GM12878 (cell line): ENCODE data around the gene RPP40. TPM values are rescaled to one million over a fixed set of nuclear protein-coding genes. Genes with fewer than 3 reads are reported as not detected.

Source experiments
- ATAC-seq: fragments of 200-7000 bp; cut with Tn5 transposase; 3 replicates; pipeline ENCODE4 v1.9.1; 2020; ENCODE audit warnings: mild to moderate bottlenecking, moderate library complexity
- BruUV-seq: library from RNA; stranded (reverse); fragments of 400-500 nt; replicated peaks from 2 replicates; lab custom pipeline; 2021; lab: Mats Ljungman, UMichigan
- CTCF ChIA-PET: fragments of 300-600 bp; sonication (Branson Sonifier 250); formaldehyde crosslinking; extraction: SDS; loops from one replicate; lab custom pipeline; 2021; ENCODE audit warnings: inconsistent platforms; lab: Yijun Ruan, JAX
- POLR2A ChIA-PET: fragments of 350-600 bp; formaldehyde crosslinking; extraction: SDS; loops from one replicate; lab custom pipeline; 2021; ENCODE audit warnings: inconsistent platforms; lab: Charles Lee
- RAD21 ChIA-PET: fragments of 300-600 bp; sonication (Branson Sonifier 250); formaldehyde crosslinking; loops from one replicate; lab custom pipeline; 2023; ENCODE audit warnings: antibody characterized with exemption; ENCODE audit not compliant: unreplicated experiment; lab: Charles Lee
- SMC1A ChIA-PET: fragments of 300-600 bp; sonication (Branson Sonifier 250); formaldehyde crosslinking; loops from one replicate; lab custom pipeline; 2023; ENCODE audit not compliant: unreplicated experiment, uncharacterized antibody; lab: Charles Lee
- DNase-seq: peaks from one replicate; pipeline ENCODE4 v3.0.0-alpha.2; 2011; ENCODE audit warnings: low read depth, low spot score
- FAIRE-seq: peaks from 3 replicates; lab custom pipeline; 2011; peaks lifted over from hg19 to GRCh38; lab: Jason Lieb, UNC
- H2AFZ ChIP-seq: 2 replicates; pipeline ENCODE4 v1.6.0; 2011; ENCODE audit warnings: low read depth, low read length, control low read depth; ENCODE audit not compliant: control insufficient read depth
- H3K27ac ChIP-seq: 2 replicates; pipeline ENCODE4 v1.5.1; 2011; ENCODE audit warnings: control low read depth; ENCODE audit not compliant: control insufficient read depth, insufficient read depth
- H3K27me3 ChIP-seq, 2 experiments: replicated peaks in 1 of 2; 2 replicates each; pipeline versions ENCODE4 v1.6.0 to v1.6.1; 2011; ENCODE audit warnings: low read length in 1 of 2; ENCODE audit not compliant: control insufficient read depth in 2 of 2, insufficient read depth in 2 of 2
- H3K36me3 ChIP-seq, 2 experiments: 2 replicates each; pipeline ENCODE4 v1.5.1; 2011; ENCODE audit warnings: low read length in 1 of 2; ENCODE audit not compliant: control insufficient read depth in 2 of 2, insufficient read depth in 2 of 2
- H3K4me1 ChIP-seq: 2 replicates; pipeline ENCODE4 v1.6.1; 2011; ENCODE audit warnings: mild to moderate bottlenecking, low read length, moderate library complexity, mixed read lengths; ENCODE audit not compliant: control insufficient read depth, insufficient read depth
- H3K4me2 ChIP-seq: 2 replicates; pipeline ENCODE4 v1.6.0; 2011; ENCODE audit warnings: control low read depth; ENCODE audit not compliant: control insufficient read depth, insufficient read depth
- H3K4me3 ChIP-seq: fragments of 200-600 bp; sonication (generic); 2 replicates; pipeline ENCODE4 v1.5.1; 2016
- H3K79me2 ChIP-seq: 2 replicates; pipeline ENCODE4 v1.6.0; 2011; ENCODE audit warnings: low read length; ENCODE audit not compliant: control insufficient read depth, insufficient read depth
- H3K9ac ChIP-seq: 2 replicates; pipeline ENCODE4 v1.8.0; 2011; ENCODE audit warnings: low read length, control low read depth, mixed read lengths; ENCODE audit not compliant: control insufficient read depth, insufficient read depth
- H3K9me3 ChIP-seq: replicated peaks from 3 replicates; pipeline ENCODE4 v1.5.1; 2011; ENCODE audit warnings: mild to moderate bottlenecking, low read length; ENCODE audit not compliant: control insufficient read depth, insufficient read depth
- H4K20me1 ChIP-seq: 2 replicates; pipeline ENCODE4 v1.6.0; 2011; ENCODE audit not compliant: control insufficient read depth, insufficient read depth
- ATF7 ChIP-seq: fragments of 450-650 bp; IDR thresholded peaks from 2 replicates; pipeline ENCODE4 v1.6.1; 2016; ENCODE audit warnings: low read depth, mild to moderate bottlenecking
- BRCA1 ChIP-seq: IDR thresholded peaks from 2 replicates; pipeline ENCODE4 v1.6.1; 2011; ENCODE audit warnings: low read depth, low read length, improper control_type of control experiment
- HSF1 ChIP-seq: fragments of 150-350 bp; IDR thresholded peaks from 2 replicates; pipeline ENCODE4 v1.6.1; 2014; ENCODE audit warnings: mild to moderate bottlenecking, low read depth, low read length
- MEF2B ChIP-seq: fragments of 450-650 bp; IDR thresholded peaks from 2 replicates; pipeline ENCODE4 v1.6.1; 2018; ENCODE audit warnings: mild to moderate bottlenecking, moderate library complexity; ENCODE audit not compliant: partially characterized antibody, poor library complexity, severe bottlenecking
- POLR2A ChIP-seq: IDR thresholded peaks from 2 replicates; pipeline ENCODE4 v1.6.1; 2011; ENCODE audit warnings: low read depth, mild to moderate bottlenecking, low read length
- RFX5 ChIP-seq: IDR thresholded peaks from 2 replicates; pipeline ENCODE4 v1.6.1; 2011; ENCODE audit warnings: low read depth, low read length, improper control_type of control experiment
- SMC3 ChIP-seq: IDR thresholded peaks from 2 replicates; pipeline ENCODE4 v1.6.1; 2011; ENCODE audit warnings: low read length, improper control_type of control experiment, borderline replicate concordance
- SP1 ChIP-seq: IDR thresholded peaks from one replicate; pipeline ENCODE4 v1.6.1; 2011; ENCODE audit warnings: low read depth, low read length
- ZBTB4 ChIP-seq: fragments of 450-650 bp; formaldehyde crosslinking; IDR thresholded peaks from 2 replicates; pipeline ENCODE4 v1.4.0; 2022; ENCODE audit warnings: mild to moderate bottlenecking, moderate library complexity
- ZNF384 ChIP-seq: IDR thresholded peaks from 2 replicates; pipeline ENCODE4 v1.6.1; 2012; ENCODE audit warnings: low read depth, mild to moderate bottlenecking, low read length, improper control_type of control experiment, borderline replicate concordance
- ZNF592 ChIP-seq: fragments of 450-650 bp; IDR thresholded peaks from 2 replicates; pipeline ENCODE4 v1.6.1; 2017; ENCODE audit warnings: mild to moderate bottlenecking, moderate library complexity
- ZNF622 ChIP-seq: fragments of 450-650 bp; IDR thresholded peaks from 2 replicates; pipeline ENCODE4 v1.6.1; 2017; ENCODE audit warnings: mild to moderate bottlenecking, inconsistent platforms
- WGBS: methylation state at CpG from one replicate; pipeline ENCODE4 v1.1.6; 2016; ENCODE audit warnings: low lambda C conversion rate; ENCODE audit not compliant: insufficient replicate concordance, insufficient coverage; ENCODE audit errors: missing lambda C conversion rate; 5-methylcytosine and 5-hydroxymethylcytosine counted together
- in situ Hi-C: fragments of 300-500 bp; cut with MboI; formaldehyde crosslinking; loops from 9 replicates; pipeline ENCODE4 v1.14.3; 2018; ENCODE audit warnings: mixed read lengths
- intact Hi-C: fragments of 100-400 bp; cut with micrococcal nuclease; formaldehyde crosslinking; loops from one replicate; pipeline ENCODE4 v1.14.2; 2022; ENCODE audit not compliant: unreplicated experiment
- polyA plus RNA-seq, 11 experiments: library from polyadenylated mRNA; depleted of rRNA in 4 of 11; unstranded in 6 of 11; stranded (reverse) in 5 of 11; fragments of >200 nt; fragmentation: Nextera tagmentation in 4 of 11; fragmentation: Illumina TruSeq in 1 of 11; extraction: Ambion mirVana in 4 of 11; extraction: Trizol in 1 of 11; gene quantifications; 1 replicate in 1 of 11; 2 replicates in 10 of 11; pipeline versions ENCODE4 v1.2.1 to v1.2.3, GENCODE V29; 2011 to 2016; ENCODE audit warnings: inconsistent platforms in 2 of 11, missing spikeins in 2 of 11, low read depth in 1 of 11
- total RNA-seq, 4 experiments: library from RNA; depleted of rRNA in 3 of 4; stranded (reverse); fragments of >200 nt in 3 of 4; fragmentation: Illumina TruSeq in 1 of 4; extraction: Trizol in 1 of 4; gene quantifications; 2 replicates each; pipeline versions ENCODE4 v1.2.1 to v1.2.3, GENCODE V29; 2013 to 2021
- TF ChIP-seq, protein P1 (sequence below): IDR thresholded peaks from 2 replicates; pipeline ENCODE4 v1.6.1; 2011; ENCODE audit warnings: low read depth, mild to moderate bottlenecking, low read length, moderate library complexity, borderline replicate concordance; ENCODE audit errors: extremely low read depth

Gene RPP40
- total and polyA plus RNA-seq, 10 of the 15 experiments (the other 5 are each of a cell fraction or from before 2014, with no cell fraction given), result 5.6 to 46.3 (median 21.7) TPM

DNA sequence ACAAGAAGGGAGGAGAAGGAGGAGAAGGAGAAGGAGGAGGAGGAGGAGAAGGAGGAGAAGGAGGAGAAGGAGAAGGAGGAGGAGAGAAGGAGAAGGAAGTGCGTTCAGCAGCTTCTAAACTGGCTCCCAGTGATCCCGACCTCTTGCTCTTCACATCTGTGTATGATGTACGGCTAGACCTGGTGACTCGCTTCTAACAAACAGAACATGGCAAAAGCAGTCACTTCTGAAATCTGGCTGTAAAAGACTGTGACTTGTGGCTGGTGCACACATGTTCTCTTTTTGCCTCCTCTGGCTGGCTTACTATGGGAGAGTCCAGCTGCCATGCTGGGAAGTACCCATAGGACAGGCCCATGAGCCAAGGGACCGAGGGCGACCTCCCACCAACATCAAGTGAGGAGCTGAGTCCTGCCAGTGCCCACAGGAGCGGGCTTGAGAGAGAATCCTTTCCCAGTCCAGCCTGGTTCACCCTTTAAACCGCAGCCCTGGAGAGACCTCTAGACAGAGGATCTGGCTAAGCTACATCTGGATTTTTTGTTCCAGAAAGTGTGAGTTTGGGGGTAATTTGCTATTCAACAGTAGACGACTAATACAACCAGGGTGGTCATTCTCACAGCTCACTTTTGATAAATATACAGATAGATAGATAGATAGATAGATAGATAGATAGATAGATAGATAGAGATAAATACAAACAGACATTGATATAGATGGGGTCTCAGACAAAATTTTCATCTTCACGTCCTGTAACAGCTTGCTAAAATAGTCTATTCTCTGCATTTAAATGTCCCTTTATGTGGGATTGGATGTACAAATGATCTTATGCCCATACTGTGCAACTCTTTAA is 42.3 kb downstream of the RPP40 start:
- intact Hi-C loops, result no loop called here
- in situ Hi-C loops, result no loop called here
- ATAC-seq (no peak), DNase-seq (no peak), FAIRE-seq (no peak)
- H3K9ac ChIP-seq, result no peak overlapping the region
- no TSS peak for BruUV-seq
- no peaks in the 10 kb centered on the region for H3K79me2 ChIP-seq
- ChIA-PET SMC1A (interaction anchor here (0.6 kb wide), 1 partner anchor 714 kb away, joined by 4 read pairs; no protein-coding TSS in a partner anchor), RAD21 (no interaction called here), POLR2A (no interaction called here), CTCF (no interaction called here)
- TF ChIP-seq MEF2B, result no peak
- TF ChIP-seq ZBTB4 (CRISPR knock-in tag), result no peak
- TF ChIP-seq ZNF622, result no peak
- TF ChIP-seq BRCA1, result no peak
- no peak for TF ChIP-seq POLR2A
- TF ChIP-seq, protein P1, sequence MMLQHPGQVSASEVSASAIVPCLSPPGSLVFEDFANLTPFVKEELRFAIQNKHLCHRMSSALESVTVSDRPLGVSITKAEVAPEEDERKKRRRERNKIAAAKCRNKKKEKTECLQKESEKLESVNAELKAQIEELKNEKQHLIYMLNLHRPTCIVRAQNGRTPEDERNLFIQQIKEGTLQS, result no peak
- TF ChIP-seq ZNF592, result no peak
- no peak for TF ChIP-seq HSF1
- no peak for TF ChIP-seq ATF7
- TF ChIP-seq RFX5, result no peak
- TF ChIP-seq ZNF384, result no peak
- TF ChIP-seq SP1, result no peak
- TF ChIP-seq SMC3, result no peak
- no peaks in the 10 kb centered on the region for H3K36me3 ChIP-seq
- no peak overlapping the region for H2AFZ ChIP-seq
- no peak overlapping the region for H3K4me3 ChIP-seq
- no peaks in the 10 kb centered on the region for H3K4me1 ChIP-seq
- WGBS, result 65% methylated on average over 10 of the region's 10 CpGs
- no peaks in the 10 kb centered on the region for H3K27me3 ChIP-seq
- H3K9me3 ChIP-seq, result no peaks in the 10 kb centered on the region
- no peak overlapping the region for H3K27ac ChIP-seq
- no peak overlapping the region for H3K4me2 ChIP-seq
- no peaks in the 10 kb centered on the region for H4K20me1 ChIP-seq
